ENCODE measurements around the gene C4BPB. TPM values are rescaled to one million over a fixed set of nuclear protein-coding genes. Genes with fewer than 3 reads are reported as not detected.

C4BPB gene
- total RNA-seq, 4 donors from 2014 or later: 0.90 to 4.9 TPM; not detected in 2

DNA sequence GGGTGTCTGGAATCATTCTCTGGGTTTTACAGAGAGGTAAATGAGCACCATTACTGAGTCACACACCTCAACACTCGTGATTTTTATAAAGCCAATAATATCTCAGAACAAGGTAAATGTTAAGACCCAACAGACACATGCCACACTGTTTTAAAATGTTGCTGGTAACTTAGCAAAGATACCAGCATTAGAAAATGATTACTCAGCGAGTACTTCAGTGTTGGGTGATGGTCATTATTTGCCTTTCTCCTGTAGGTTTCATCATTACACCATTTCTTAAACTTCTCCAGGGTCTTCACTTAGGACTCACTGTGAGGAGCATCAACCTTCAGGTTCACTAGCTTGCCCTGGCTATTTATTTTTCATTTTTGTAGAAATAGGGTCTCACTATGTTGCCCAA lies 6.9 kb upstream of the C4BPB start:
- Histone ChIP-seq H3K9me3 (no peaks in the 10 kb centered on the region), H3K4me3 (no peak overlapping the region), H3K27me3 (no peaks in the 10 kb centered on the region), H3K36me3 (peaks cover 0 to 18% (median 0%) of the 10 kb centered on the region in 3 donors), H3K27ac (no peak overlapping the region), H3K4me1 (peaks cover 0 to 9% (median 4%) of the 10 kb centered on the region in 4 donors)
- WGBS, 2 donors: 81 to 84% methylated on average over 2 of the region's 2 CpGs
- TF ChIP-seq POLR2A (IDR thresholded peaks at IDR 0.05): no peak
- TF ChIP-seq EP300 (IDR thresholded peaks at IDR 0.05): no peak
- TF ChIP-seq, protein P1, sequence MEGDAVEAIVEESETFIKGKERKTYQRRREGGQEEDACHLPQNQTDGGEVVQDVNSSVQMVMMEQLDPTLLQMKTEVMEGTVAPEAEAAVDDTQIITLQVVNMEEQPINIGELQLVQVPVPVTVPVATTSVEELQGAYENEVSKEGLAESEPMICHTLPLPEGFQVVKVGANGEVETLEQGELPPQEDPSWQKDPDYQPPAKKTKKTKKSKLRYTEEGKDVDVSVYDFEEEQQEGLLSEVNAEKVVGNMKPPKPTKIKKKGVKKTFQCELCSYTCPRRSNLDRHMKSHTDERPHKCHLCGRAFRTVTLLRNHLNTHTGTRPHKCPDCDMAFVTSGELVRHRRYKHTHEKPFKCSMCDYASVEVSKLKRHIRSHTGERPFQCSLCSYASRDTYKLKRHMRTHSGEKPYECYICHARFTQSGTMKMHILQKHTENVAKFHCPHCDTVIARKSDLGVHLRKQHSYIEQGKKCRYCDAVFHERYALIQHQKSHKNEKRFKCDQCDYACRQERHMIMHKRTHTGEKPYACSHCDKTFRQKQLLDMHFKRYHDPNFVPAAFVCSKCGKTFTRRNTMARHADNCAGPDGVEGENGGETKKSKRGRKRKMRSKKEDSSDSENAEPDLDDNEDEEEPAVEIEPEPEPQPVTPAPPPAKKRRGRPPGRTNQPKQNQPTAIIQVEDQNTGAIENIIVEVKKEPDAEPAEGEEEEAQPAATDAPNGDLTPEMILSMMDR (IDR thresholded peaks at IDR 0.05): no peak
- DNase-seq (ENCODE audit: low spot score in 2 of 2): no peak

- TF ChIP-seq, protein P1 (IDR thresholded peaks at IDR 0.05): no peak
- TF ChIP-seq POLR2A (IDR thresholded peaks at IDR 0.05): no peak
- TF ChIP-seq EP300 (IDR thresholded peaks at IDR 0.05): no peak
- no peak overlapping the region for H3K4me3 ChIP-seq
- 52 to 55% methylated on average over 2 of the region's 2 CpGs for WGBS, 2 donors
These were observed 4.4 kb upstream of the C4BPB start for GRCh38 chr1:207084232-207084631.

DNA sequence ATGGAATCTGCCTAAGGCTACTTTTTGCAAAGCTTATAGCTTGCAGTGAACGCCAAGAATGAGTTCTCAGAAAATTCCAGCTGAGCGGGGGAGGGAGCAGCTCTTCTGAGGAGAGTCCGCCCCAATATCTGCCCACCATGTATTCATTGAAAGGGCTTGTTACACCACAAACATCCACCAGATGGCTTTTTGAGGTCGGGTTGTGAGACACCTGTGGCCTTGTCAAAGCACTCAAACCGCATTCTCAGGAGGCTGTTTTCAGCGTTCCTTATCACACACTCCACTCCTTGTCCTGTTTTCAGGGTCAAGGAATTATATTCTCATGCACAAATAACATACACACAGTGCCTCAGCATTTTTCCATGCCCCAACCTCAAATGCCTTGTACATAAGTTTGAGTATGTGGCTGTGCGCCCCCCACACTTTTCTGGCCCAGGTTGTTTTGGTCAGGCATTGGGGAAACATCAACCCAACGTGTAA lies 3.9 kb upstream of the C4BPB start:
- Histone ChIP-seq H3K4me1 (peaks cover 0 to 8% (median 2%) of the 10 kb centered on the region in 4 donors), H3K27me3 (no peaks in the 10 kb centered on the region), H3K9me3 (no peaks in the 10 kb centered on the region), H3K4me3 (no peak overlapping the region), H3K27ac (no peak overlapping the region), H3K36me3 (peaks cover 0 to 7% (median 0%) of the 10 kb centered on the region in 3 donors)
- 22 to 26% methylated on average over 8 of the region's 8 CpGs for whole genome bisulfite sequencing, 2 donors
- peak in 1 of 2 donors; percentile 64 for DNase-seq (ENCODE audit: low spot score in 2 of 2)
- TF ChIP-seq POLR2A (IDR thresholded peaks at IDR 0.05): no peak
- TF ChIP-seq, protein P1 (IDR thresholded peaks at IDR 0.05): peak; percentile 43 to 68 (median 60)

More at GRCh38 chr1:207084232-207084631, 4.4 kb upstream of the C4BPB start:
- H3K36me3 ChIP-seq: peaks cover 0 to 12% (median 0%) of the 10 kb centered on the region in 3 donors
- DNase-seq (ENCODE audit: low spot score in 2 of 2): no peak
- peaks cover 0 to 8% (median 2%) of the 10 kb centered on the region in 4 donors for H3K4me1 ChIP-seq
- no peak overlapping the region for H3K27ac ChIP-seq
- H3K27me3 ChIP-seq: no peaks in the 10 kb centered on the region
- no peaks in the 10 kb centered on the region for H3K9me3 ChIP-seq

DNA sequence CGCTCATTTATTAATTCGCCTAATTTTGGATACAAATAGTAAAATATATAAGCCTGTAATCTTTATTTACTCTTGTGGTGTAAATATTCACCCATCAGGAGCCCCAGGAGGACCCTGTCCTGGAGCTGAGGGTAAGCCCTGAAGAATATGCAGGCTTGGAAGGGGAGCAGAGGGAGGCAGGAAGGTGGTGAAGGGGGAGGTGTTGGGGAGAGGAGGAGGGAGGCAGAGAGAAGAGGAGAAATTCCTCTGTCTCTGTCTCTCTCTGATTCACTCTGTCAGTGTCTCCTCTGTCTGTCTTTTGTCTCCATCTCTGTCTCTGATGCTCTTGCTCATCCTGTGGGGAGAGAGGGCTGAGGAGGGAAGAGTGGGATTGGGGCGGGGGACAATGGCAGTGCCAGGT lies 2.8 kb upstream of the C4BPB start:
- H3K27me3 ChIP-seq: no peaks in the 10 kb centered on the region
- no peak overlapping the region for H3K27ac ChIP-seq
- no peak for DNase-seq (ENCODE audit: low spot score in 2 of 2)
- H3K9me3 ChIP-seq: no peaks in the 10 kb centered on the region
- H3K36me3 ChIP-seq: no peaks in the 10 kb centered on the region
- no peak overlapping the region for H3K4me3 ChIP-seq
- 83 to 86% methylated on average over 3 of the region's 3 CpGs for WGBS, 2 donors
- TF ChIP-seq POLR2A (IDR thresholded peaks at IDR 0.05): no peak
- TF ChIP-seq, protein P1 (IDR thresholded peaks at IDR 0.05): no peak
- peaks cover 0 to 8% (median 2%) of the 10 kb centered on the region in 4 donors for H3K4me1 ChIP-seq

DNA sequence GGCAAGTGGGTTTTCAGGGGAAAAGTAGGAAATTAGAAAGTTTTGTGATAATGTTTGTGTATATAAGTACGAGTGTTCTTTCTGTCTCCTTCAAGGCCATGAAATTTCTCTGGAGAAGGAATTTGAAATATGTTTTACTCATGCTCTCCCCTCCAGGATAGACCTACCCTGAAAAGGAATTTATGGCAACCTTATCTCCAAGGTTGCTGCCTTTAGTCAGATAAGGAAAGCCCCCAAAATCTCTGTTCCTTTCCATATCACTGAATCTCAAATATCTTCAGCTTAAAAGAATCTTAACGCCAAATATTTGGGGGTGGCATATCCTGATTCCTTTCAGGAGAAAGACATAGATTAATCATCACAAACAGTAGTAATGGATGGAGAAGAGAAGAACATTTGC lies 499 bp upstream of the C4BPB start:
- Histone ChIP-seq H3K27me3 (no peaks in the 10 kb centered on the region), H3K4me3 (no peak overlapping the region), H3K9me3 (no peaks in the 10 kb centered on the region), H3K36me3 (no peaks in the 10 kb centered on the region), H3K27ac (no peak overlapping the region), H3K4me1 (peaks cover 0 to 8% (median 2%) of the 10 kb centered on the region in 4 donors)
- no peak for TF ChIP-seq EP300 (IDR thresholded peaks at IDR 0.05)
- TF ChIP-seq, protein P1 (IDR thresholded peaks at IDR 0.05): no peak
- TF ChIP-seq POLR2A (IDR thresholded peaks at IDR 0.05): no peak
- DNase-seq (ENCODE audit: low spot score in 2 of 2): no peak
- 76 to 86% methylated on average over 2 of the region's 2 CpGs for WGBS, 2 donors

Measured in tibial nerve (tissue), 4 donors.